GM23338 (cell line): ENCODE data around the gene TET2. TPM values are rescaled to one million over a fixed set of nuclear protein-coding genes. Genes with fewer than 3 reads are reported as not detected.

ENCODE experiments used
- ATAC-seq: fragments of 200-7000 bp; cut with Tn5 transposase; 3 replicates; pipeline ENCODE4 v1.9.1; 2020
- DNase-seq: peaks from one replicate; pipeline ENCODE4 v3.0.0-alpha.2; 2015; ENCODE audit warnings: low spot score
- H2AFZ ChIP-seq: fragments of 200-600 bp; sonication (generic); 2 replicates; pipeline ENCODE4 v1.8.0; 2016; ENCODE audit warnings: antibody characterized with exemption, mild to moderate bottlenecking, moderate library complexity
- H3F3A ChIP-seq: fragments of 200-600 bp; sonication (generic); replicated peaks from 2 replicates; pipeline ENCODE4 v1.8.0; 2017; ENCODE audit warnings: antibody characterized with exemption, mixed run types, low read depth
- H3K27ac ChIP-seq: fragments of 200-600 bp; sonication (generic); 2 replicates; pipeline ENCODE4 v1.6.1; 2016; ENCODE audit warnings: low read depth
- H3K27me3 ChIP-seq: fragments of 200-600 bp; sonication (generic); 2 replicates; pipeline ENCODE4 v1.8.0; 2016; ENCODE audit warnings: mild to moderate bottlenecking, mixed run types, moderate library complexity; ENCODE audit not compliant: insufficient read depth
- H3K36me3 ChIP-seq: fragments of 200-600 bp; sonication (generic); 2 replicates; pipeline ENCODE4 v1.8.0; 2016; ENCODE audit warnings: mild to moderate bottlenecking; ENCODE audit not compliant: insufficient read depth
- H3K4me1 ChIP-seq: fragments of 200-600 bp; sonication (generic); 2 replicates; pipeline ENCODE4 v1.8.0; 2016; ENCODE audit warnings: mild to moderate bottlenecking, moderate library complexity; ENCODE audit not compliant: insufficient read depth
- H3K4me2 ChIP-seq: fragments of 200-600 bp; sonication (generic); 2 replicates; pipeline ENCODE4 v1.7.1; 2017; ENCODE audit warnings: mixed run types
- H3K4me3 ChIP-seq: fragments of 200-600 bp; sonication (generic); 2 replicates; pipeline ENCODE4 v1.6.1; 2016; ENCODE audit warnings: mixed run types
- H3K79me2 ChIP-seq: fragments of 200-600 bp; sonication (generic); replicated peaks from 2 replicates; pipeline ENCODE4 v1.8.0; 2017; ENCODE audit warnings: mild to moderate bottlenecking; ENCODE audit not compliant: insufficient read depth
- H3K9me2 ChIP-seq: fragments of 200-600 bp; sonication (generic); 2 replicates; pipeline ENCODE4 v1.8.0; 2017; ENCODE audit not compliant: insufficient read depth
- H4K20me1 ChIP-seq: fragments of 200-600 bp; sonication (generic); replicated peaks from 2 replicates; pipeline ENCODE4 v1.8.0; 2017; ENCODE audit warnings: mild to moderate bottlenecking; ENCODE audit not compliant: insufficient read depth
- H3K27ac Mint-ChIP-seq: 2 replicates; pipeline ENCODE4 v1.8.0; 2020; ENCODE audit warnings: inconsistent platforms, mild to moderate bottlenecking, moderate library complexity, mixed read lengths
- H3K27me3 Mint-ChIP-seq: 3 replicates; pipeline ENCODE4 v1.8.0; 2022; ENCODE audit warnings: low read depth, mild to moderate bottlenecking, moderate library complexity, mixed read lengths, inconsistent platforms; ENCODE audit not compliant: insufficient read depth, poor library complexity
- H3K36me3 Mint-ChIP-seq: 3 replicates; pipeline ENCODE4 v1.8.0; 2021; ENCODE audit warnings: low read depth, mild to moderate bottlenecking, inconsistent platforms, moderate library complexity, mixed read lengths
- H3K4me1 Mint-ChIP-seq: 3 replicates; pipeline ENCODE4 v1.8.0; 2020; ENCODE audit warnings: mild to moderate bottlenecking, inconsistent platforms, mixed read lengths
- H3K4me3 Mint-ChIP-seq: 3 replicates; pipeline ENCODE4 v1.8.0; 2021; ENCODE audit warnings: moderate library complexity, mild to moderate bottlenecking, inconsistent platforms, mixed read lengths
- H3K9me3 Mint-ChIP-seq: 3 replicates; pipeline ENCODE4 v1.8.0; 2020; ENCODE audit warnings: moderate library complexity, mild to moderate bottlenecking, inconsistent platforms, mixed read lengths
- CREB1 ChIP-seq: fragments of 250-450 bp; sonication (Bioruptor Pico); IDR thresholded peaks from 2 replicates; pipeline ENCODE4 v1.5.0; 2020; ENCODE audit warnings: low read depth, mild to moderate bottlenecking, moderate library complexity
- CTCF ChIP-seq, 2 experiments: fragments of 200-600 bp in 1 of 2; sonication (generic) in 1 of 2; conservative IDR thresholded peaks; 2 replicates each; pipeline versions ENCODE4 v1.5.1 to v1.6.1; 2016 to 2017; ENCODE audit warnings: antibody characterized with exemption in 2 of 2, low read depth in 2 of 2, mild to moderate bottlenecking in 2 of 2, moderate library complexity in 1 of 2
- ETS1 ChIP-seq: IDR thresholded peaks from 2 replicates; pipeline ENCODE4 v1.6.1; 2016; ENCODE audit warnings: antibody characterized with exemption
- EZH2 ChIP-seq: fragments of 200-600 bp; sonication (generic); IDR thresholded peaks from one replicate; pipeline ENCODE4 v1.8.0; 2017; ENCODE audit warnings: antibody characterized with exemption, mild to moderate bottlenecking, low read depth; ENCODE audit not compliant: unreplicated experiment
- EZH2phosphoT487 ChIP-seq: fragments of 200-600 bp; sonication (generic); IDR thresholded peaks from one replicate; pipeline ENCODE4 v1.8.1; 2018; ENCODE audit warnings: antibody characterized with exemption; ENCODE audit not compliant: unreplicated experiment
- JUNB ChIP-seq: IDR thresholded peaks from one replicate; pipeline ENCODE4 v1.6.1; 2016; ENCODE audit warnings: antibody characterized with exemption; ENCODE audit not compliant: unreplicated experiment
- NANOG ChIP-seq: IDR thresholded peaks from 2 replicates; pipeline ENCODE4 v1.6.1; 2016; ENCODE audit warnings: antibody characterized with exemption, borderline replicate concordance
- POLR2AphosphoS5 ChIP-seq: IDR thresholded peaks from 2 replicates; pipeline ENCODE4 v1.6.1; 2016; ENCODE audit warnings: antibody characterized with exemption, low read depth
- REST ChIP-seq: IDR thresholded peaks from one replicate; pipeline ENCODE4 v1.6.1; 2018; ENCODE audit warnings: antibody characterized with exemption; ENCODE audit not compliant: unreplicated experiment
- STAT1 ChIP-seq: IDR thresholded peaks from one replicate; pipeline ENCODE4 v1.6.1; 2016; ENCODE audit warnings: antibody characterized with exemption; ENCODE audit not compliant: unreplicated experiment
- ZNF114 ChIP-seq: fragments of 250-450 bp; sonication (Bioruptor Pico); IDR thresholded peaks from 2 replicates; pipeline ENCODE4 v1.5.0; 2020; ENCODE audit warnings: mild to moderate bottlenecking, moderate library complexity
- ZNF331 ChIP-seq: fragments of 250-450 bp; sonication (Bioruptor Pico); IDR thresholded peaks from 2 replicates; pipeline ENCODE4 v1.5.0; 2020; ENCODE audit warnings: low read depth, mild to moderate bottlenecking, moderate library complexity
- ZNF462 ChIP-seq: fragments of 250-450 bp; sonication (Bioruptor Pico); IDR thresholded peaks from 2 replicates; pipeline ENCODE4 v1.5.0; 2020; ENCODE audit warnings: mild to moderate bottlenecking, moderate library complexity
- polyA plus RNA-seq: library from polyadenylated mRNA; unstranded; fragments of >200 nt; fragmentation: Nextera tagmentation; extraction: Ambion mirVana; gene quantifications from 2 replicates; pipeline ENCODE4 v1.2.1, GENCODE V29; 2016
- total RNA-seq: library from RNA; depleted of rRNA; stranded (reverse); fragments of >200 nt; shearing (Covaris generic); gene quantifications from 2 replicates; pipeline ENCODE4 v1.2.3, GENCODE V29; 2014

The TET2 gene
- total and polyA plus RNA-seq, 2 experiments from 2014 or later = 1.2 to 2.2 TPM

GRCh38 chr4:105182211-105182610, 35.5 kb downstream of the TET2 start:
- no peaks in the 10 kb centered on the region; the same call in 1 of the 2 replicates for H4K20me1 ChIP-seq
- Mint-ChIP-seq H3K36me3 (no peaks in the 10 kb centered on the region), H3K27ac (no peak overlapping the region), H3K9me3 (no peaks in the 10 kb centered on the region), H3K4me1 (no peaks in the 10 kb centered on the region), H3K27me3 (no peaks in the 10 kb centered on the region), H3K4me3 (no peak overlapping the region)
- H3K27ac ChIP-seq = no peak overlapping the region
- H2AFZ ChIP-seq = no peak overlapping the region
- no peak overlapping the region for H3K4me3 ChIP-seq
- H3K9me2 ChIP-seq = no peaks in the 10 kb centered on the region
- H3K27me3 ChIP-seq = no peaks in the 10 kb centered on the region
- no peak overlapping the region for H3K4me2 ChIP-seq
- no peak for DNase-seq
- no peak for TF ChIP-seq ETS1
- TF ChIP-seq POLR2AphosphoS5 = no peak
- TF ChIP-seq EZH2phosphoT487 = no peak
- TF ChIP-seq CTCF (conservative IDR thresholded peaks at IDR 0.05; ENCODE audit: low read depth in 2 of 2) = no peak
- TF ChIP-seq STAT1 = no peak
- TF ChIP-seq JUNB = no peak
- TF ChIP-seq NANOG = no peak
- no peak for TF ChIP-seq CREB1 (CRISPR knock-in tag)
- TF ChIP-seq ZNF462 (CRISPR knock-in tag) = no peak
- no peak for TF ChIP-seq EZH2
- no peak for TF ChIP-seq REST
- no peak for TF ChIP-seq ZNF331 (CRISPR knock-in tag)
- TF ChIP-seq ZNF114 (CRISPR knock-in tag) = no peak
- ATAC-seq = no peak
- H3K36me3 ChIP-seq = no peaks in the 10 kb centered on the region
- H3K4me1 ChIP-seq = no peaks in the 10 kb centered on the region
- H3K79me2 ChIP-seq = no peaks in the 10 kb centered on the region
- no peaks in the 10 kb centered on the region for H3F3A ChIP-seq
